Activated naive CD4-positive, alpha-beta T cell treated with anti-CD3 and anti-CD28 coated beads for 36 hours (primary cell): ENCODE measurements around the gene PJA1. TPM values are rescaled to one million over a fixed set of nuclear protein-coding genes. Genes with fewer than 3 reads are reported as not detected.

Experiments
- CTCF ChIA-PET: fragments of 350-600 bp; sonication (Branson Sonifier 250); formaldehyde crosslinking; loops from one replicate; lab custom pipeline; 2021; ENCODE audit warnings: antibody characterized with exemption; lab: Charles Lee
- DNase-seq: peaks from one replicate; pipeline ENCODE4 v3.0.0-alpha.2; 2020
- H3K27ac Mint-ChIP-seq: one replicate; pipeline ENCODE4 v1.8.0; 2021; ENCODE audit warnings: mild to moderate bottlenecking, mixed read lengths
- H3K27me3 Mint-ChIP-seq: one replicate; pipeline ENCODE4 v1.8.0; 2021; ENCODE audit warnings: low read depth, mixed read lengths
- H3K36me3 Mint-ChIP-seq: one replicate; pipeline ENCODE4 v1.8.0; 2021; ENCODE audit warnings: low read depth, mixed read lengths
- H3K4me1 Mint-ChIP-seq: one replicate; pipeline ENCODE4 v1.8.0; 2021; ENCODE audit warnings: low read depth, mixed read lengths
- H3K4me3 Mint-ChIP-seq: one replicate; pipeline ENCODE4 v1.8.0; 2021; ENCODE audit warnings: mild to moderate bottlenecking, moderate library complexity, mixed read lengths
- H3K9me3 Mint-ChIP-seq: one replicate; pipeline ENCODE4 v1.8.0; 2021; ENCODE audit warnings: mixed read lengths
- intact Hi-C: fragments of 100-400 bp; cut with micrococcal nuclease; formaldehyde crosslinking; loops from one replicate; pipeline ENCODE4 v1.15.1; 2023
- total RNA-seq, 2 experiments: library from RNA; stranded (reverse); gene quantifications; one replicate each; pipeline ENCODE4 v1.2.3, GENCODE V29; 2021

The PJA1 gene
- total RNA-seq, 2 experiments from 2014 or later: 10.7 to 11.0 TPM

DNA sequence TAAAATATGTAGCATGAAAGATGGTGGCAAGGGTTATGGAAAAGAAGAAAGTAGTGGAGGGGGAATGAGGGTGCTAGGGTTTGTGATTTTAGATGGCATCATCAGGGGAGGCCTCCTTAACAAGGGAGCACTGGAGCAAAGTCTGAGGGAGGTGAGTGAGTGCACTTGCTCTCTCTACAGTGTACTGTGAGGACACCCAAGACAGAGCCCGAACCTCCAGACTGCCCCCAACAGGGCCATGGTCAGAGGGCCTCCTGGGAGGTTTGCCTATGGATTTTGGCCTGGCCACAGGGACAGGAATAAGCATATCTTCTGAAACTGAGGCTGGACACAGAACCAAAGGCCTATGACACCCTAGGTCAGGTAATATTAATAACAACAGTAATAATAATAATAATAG is 21.4 kb upstream of the PJA1 start:
- intact Hi-C loops: no loop called here

DNA sequence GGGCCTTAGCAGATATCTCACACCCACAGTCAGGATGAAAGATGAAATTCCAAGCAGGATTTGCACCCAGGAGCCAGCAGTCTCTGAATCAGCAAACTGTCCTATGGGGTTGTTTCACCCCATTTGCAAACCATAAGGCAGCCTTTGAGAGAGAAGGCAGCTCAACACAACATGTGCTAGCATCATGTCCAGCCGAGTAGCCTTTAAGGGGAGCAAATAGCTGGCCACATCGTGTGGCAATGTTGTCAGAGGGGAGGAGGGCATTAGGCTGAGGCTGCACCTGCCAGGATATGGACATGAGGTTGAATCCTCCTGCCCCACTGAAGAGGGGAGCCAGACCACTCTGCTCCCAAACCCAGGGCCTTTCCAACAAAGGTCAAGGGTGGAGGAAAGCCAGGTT is 20.6 kb upstream of the PJA1 start:
- Mint-ChIP-seq H3K4me3 (no peak overlapping the region), H3K9me3 (no peaks in the 10 kb centered on the region), H3K27me3 (no peaks in the 10 kb centered on the region), H3K36me3 (no peaks in the 10 kb centered on the region), H3K27ac (no peak overlapping the region), H3K4me1 (no peaks in the 10 kb centered on the region)
- CTCF ChIA-PET: no interaction called here
- DNase-seq: no peak
- intact Hi-C loops: no loop called here

More for the DNA sequence above, 21.4 kb upstream of the PJA1 start:
- Mint-ChIP-seq H3K4me3 (no peak overlapping the region), H3K4me1 (no peaks in the 10 kb centered on the region), H3K27me3 (no peaks in the 10 kb centered on the region), H3K9me3 (no peaks in the 10 kb centered on the region), H3K27ac (no peak overlapping the region), H3K36me3 (no peaks in the 10 kb centered on the region)
- no peak for DNase-seq
- CTCF ChIA-PET: no interaction called here

DNA sequence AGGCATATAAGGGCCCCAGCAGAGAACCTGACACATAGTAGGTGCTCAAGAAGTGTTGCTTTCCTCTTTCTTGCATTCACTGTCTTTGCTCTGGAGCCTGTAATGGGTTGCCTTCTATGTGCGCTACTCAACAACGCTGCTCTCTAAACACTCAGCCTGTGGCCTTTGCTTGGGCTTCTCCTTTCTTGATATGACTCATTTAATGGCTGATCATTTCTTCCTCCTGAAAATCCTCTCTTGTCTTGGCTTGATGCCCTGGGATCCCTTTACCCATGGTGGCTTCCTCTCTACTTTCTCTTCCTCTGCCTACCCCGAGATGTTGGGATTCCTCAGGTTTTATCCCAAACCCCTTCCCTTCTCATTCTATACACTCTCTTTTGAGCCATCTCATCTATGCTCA is 19.9 kb upstream of the PJA1 start:
- Mint-ChIP-seq H3K36me3 (no peaks in the 10 kb centered on the region), H3K9me3 (no peaks in the 10 kb centered on the region), H3K27ac (no peak overlapping the region), H3K4me3 (no peak overlapping the region), H3K27me3 (peaks cover under 1% of the 10 kb centered on the region), H3K4me1 (no peaks in the 10 kb centered on the region)
- intact Hi-C loops: no loop called here
- DNase-seq: no peak
- CTCF ChIA-PET: no interaction called here

DNA sequence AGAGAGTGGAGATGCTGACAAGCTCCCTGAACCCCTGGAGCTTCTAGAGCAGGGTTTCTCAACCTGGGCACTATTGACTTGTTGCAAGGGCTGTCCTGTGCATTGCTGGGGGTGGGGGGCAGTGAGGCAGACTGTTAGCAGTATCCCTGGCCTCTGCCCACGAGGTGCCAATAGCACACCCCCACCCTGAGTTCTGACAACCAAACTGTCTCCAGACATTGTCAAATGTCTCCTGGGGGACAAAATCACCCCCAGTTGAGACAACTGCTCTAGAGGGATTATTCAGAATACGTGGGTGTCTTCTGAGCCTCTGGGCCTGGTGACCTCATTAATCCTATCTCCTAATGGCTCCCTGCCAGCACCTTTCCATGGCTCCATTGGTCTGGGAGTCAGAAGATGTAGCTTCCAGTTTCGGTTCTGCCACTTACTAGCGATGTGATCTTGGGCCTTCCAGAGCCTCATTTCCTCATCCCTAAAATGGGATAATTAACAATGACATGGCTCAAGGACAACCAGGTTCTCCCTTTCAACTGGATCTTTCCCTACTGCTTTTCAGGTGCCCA is 17.6 kb upstream of the PJA1 start:
- DNase-seq: no peak
- intact Hi-C loops: no loop called here
- CTCF ChIA-PET: no interaction called here
- Mint-ChIP-seq H3K27ac (no peak overlapping the region), H3K27me3 (peaks cover 3% of the 10 kb centered on the region), H3K4me1 (no peaks in the 10 kb centered on the region), H3K4me3 (no peak overlapping the region), H3K36me3 (no peaks in the 10 kb centered on the region), H3K9me3 (no peaks in the 10 kb centered on the region)

DNA sequence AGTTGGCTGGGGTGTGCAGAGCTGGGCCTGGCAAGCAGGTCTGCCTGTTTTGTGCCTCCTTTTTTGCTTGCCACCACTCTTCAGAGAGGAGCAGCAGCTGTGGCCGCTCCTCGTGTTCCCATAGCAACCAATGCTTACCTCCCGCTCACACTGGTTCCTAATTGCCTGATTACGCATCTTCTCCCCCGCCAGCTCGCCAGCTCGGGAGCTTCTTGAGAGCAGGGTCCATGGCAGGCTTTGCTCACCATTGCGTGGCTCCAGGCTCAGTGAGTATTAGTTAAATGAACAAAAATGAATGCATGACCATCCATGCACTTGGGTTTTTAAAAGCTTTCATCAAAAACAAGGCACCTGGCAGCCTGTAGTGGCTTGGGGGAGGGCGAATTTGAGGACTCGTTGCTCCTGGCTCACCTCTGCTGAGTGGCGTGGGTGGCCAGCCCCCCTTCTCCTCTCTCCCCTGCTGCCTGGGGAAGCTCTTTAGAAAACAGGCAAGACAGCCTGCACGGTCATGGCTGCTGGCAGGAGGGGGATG is 14.2 kb upstream of the PJA1 start:
- H3K36me3 Mint-ChIP-seq: no peaks in the 10 kb centered on the region
- CTCF ChIA-PET: interaction anchor here (0.7 kb wide), 1 partner anchor 43 kb away, joined by 3 read pairs; no protein-coding TSS in a partner anchor

DNA sequence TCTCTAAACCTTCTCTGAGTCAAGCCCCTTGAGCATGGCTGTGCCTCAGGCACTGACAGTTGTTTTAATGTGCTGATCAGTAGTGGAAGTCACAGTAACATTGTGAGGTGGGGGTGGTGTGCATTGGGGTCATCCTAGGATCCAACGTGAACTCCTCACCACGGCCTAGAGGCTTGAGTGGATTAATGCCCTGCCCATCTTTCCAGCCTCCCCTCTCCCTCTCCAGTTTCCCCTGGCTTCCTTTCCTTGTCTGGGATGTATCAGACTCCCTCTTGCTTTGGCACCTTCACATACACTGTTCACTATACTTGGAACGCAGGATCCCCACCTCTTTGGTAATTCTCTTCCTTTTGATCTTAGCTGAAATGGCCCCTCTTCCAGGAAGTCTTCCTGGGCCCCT is 13.3 kb upstream of the PJA1 start:
- no peaks in the 10 kb centered on the region for H3K9me3 Mint-ChIP-seq
- H3K27ac Mint-ChIP-seq: no peak overlapping the region
- CTCF ChIA-PET: no interaction called here
- H3K4me3 Mint-ChIP-seq: no peak overlapping the region
- peaks cover 3% of the 10 kb centered on the region for H3K27me3 Mint-ChIP-seq
- H3K36me3 Mint-ChIP-seq: no peaks in the 10 kb centered on the region
- DNase-seq: no peak
- no peaks in the 10 kb centered on the region for H3K4me1 Mint-ChIP-seq
- intact Hi-C loops: no loop called here

More for the DNA sequence above, 14.2 kb upstream of the PJA1 start:
- Mint-ChIP-seq H3K27ac (no peak overlapping the region), H3K4me3 (no peak overlapping the region), H3K27me3 (peaks cover 3% of the 10 kb centered on the region), H3K9me3 (no peaks in the 10 kb centered on the region), H3K4me1 (no peaks in the 10 kb centered on the region)
- intact Hi-C loops: no loop called here
- no peak for DNase-seq

DNA sequence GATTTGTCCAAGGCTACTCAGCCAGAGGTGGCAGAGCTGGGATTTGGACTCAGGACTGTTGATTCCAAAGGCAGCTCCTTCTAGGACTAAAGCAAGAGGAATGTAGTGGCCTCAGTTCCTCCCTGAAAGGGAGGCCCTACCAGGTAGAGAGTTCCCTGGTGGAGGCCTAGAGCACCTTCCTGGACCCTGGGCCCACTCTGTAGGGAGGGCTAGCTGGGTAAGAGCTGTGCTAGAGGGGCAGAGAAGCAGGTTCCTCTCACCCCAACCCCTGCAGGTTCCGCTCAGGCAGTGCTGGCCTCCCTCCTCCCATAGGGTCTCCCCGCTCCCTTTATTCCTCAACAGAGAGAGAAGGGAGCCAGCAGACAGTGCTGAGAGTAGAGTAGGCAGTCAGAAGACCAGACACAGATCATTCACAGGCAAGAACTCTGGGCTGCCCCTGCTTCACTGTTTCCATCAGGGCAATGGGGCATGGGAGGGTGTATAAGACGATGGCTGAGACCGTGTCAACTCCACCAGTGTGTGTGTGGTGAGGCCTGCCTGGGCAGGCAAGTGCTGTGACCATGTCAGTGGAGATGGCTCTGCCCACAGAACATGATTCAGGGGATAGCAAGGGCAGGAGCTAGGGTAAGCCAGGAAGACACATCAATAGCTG is 12.4 kb upstream of the PJA1 start:
- intact Hi-C loops: no loop called here
- CTCF ChIA-PET: no interaction called here
- H3K27me3 Mint-ChIP-seq: peaks cover 3% of the 10 kb centered on the region
- H3K36me3 Mint-ChIP-seq: no peaks in the 10 kb centered on the region
- no peak overlapping the region for H3K4me3 Mint-ChIP-seq
- H3K4me1 Mint-ChIP-seq: no peaks in the 10 kb centered on the region
- DNase-seq: no peak
- no peaks in the 10 kb centered on the region for H3K9me3 Mint-ChIP-seq
- H3K27ac Mint-ChIP-seq: no peak overlapping the region

DNA sequence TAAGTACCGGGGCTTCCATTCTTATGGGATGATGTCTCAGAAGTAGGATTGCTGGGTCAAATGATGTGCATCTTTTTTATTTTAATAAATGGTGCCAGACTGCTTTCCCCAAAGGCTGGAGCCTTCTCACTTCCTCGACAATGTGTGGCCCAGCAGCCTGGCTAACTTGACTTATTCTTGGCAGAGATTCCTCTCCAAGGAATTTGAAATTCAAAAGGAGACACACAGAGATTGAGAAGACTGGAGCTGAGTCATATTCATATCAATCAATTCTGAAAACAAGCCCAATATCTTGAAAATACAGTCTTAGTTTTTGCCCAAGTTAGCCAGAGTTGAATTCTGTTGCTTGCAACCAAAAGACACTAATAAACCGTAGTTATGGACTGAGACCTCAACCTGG is 10.8 kb upstream of the PJA1 start:
- Mint-ChIP-seq H3K4me1 (no peaks in the 10 kb centered on the region), H3K4me3 (no peak overlapping the region), H3K36me3 (no peaks in the 10 kb centered on the region), H3K9me3 (no peaks in the 10 kb centered on the region), H3K27ac (no peak overlapping the region), H3K27me3 (peaks cover 3% of the 10 kb centered on the region)
- CTCF ChIA-PET: no interaction called here
- intact Hi-C loops: no loop called here
- no peak for DNase-seq

DNA sequence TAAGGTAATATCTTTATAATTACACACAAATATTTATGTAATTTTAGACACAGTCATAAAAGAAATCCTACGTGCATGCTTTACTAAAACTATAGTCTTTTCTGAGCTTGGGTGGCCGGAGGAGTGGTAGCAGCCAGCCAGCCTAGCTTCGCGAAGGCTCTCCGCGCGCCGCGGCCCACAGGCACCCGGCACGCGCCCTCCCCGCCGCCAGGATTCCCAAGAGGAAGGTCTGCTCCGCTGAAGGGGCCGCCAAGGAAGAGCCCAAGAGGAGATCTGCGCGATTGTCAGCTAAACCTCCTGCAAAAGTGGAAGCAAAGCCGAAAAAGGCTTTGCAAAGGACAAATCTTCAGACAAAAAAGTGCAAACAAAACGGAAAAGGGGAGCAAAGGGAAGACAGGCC is 8.7 kb upstream of the PJA1 start:
- Mint-ChIP-seq H3K4me1 (no peaks in the 10 kb centered on the region), H3K27me3 (no peaks in the 10 kb centered on the region), H3K4me3 (no peak overlapping the region), H3K9me3 (no peaks in the 10 kb centered on the region), H3K27ac (no peak overlapping the region), H3K36me3 (no peaks in the 10 kb centered on the region)
- DNase-seq: no peak
- intact Hi-C loops: no loop called here
- CTCF ChIA-PET: no interaction called here

DNA sequence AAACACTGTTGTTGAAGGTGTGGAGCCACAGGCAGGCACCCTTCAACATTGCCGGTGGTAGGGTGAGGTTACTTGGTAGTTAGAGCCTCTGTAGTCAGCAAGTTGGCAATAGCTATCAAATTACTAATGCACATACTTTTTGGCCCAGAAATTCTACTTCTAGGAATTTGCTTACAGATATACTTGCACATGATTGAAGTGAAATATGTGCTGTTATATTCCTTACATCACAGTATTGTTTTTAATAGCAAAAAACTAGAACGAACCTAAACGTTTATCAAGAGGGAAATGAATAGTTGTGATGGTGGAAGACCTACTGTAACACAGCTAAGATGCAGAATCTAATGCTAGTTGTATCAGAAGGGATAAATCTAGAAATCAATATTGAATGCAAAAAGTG is 7.7 kb upstream of the PJA1 start:
- CTCF ChIA-PET: interaction anchor here (0.7 kb wide), 1 partner anchor 350 kb away, joined by 3 read pairs; no protein-coding TSS in a partner anchor
- no peaks in the 10 kb centered on the region for H3K36me3 Mint-ChIP-seq

DNA sequence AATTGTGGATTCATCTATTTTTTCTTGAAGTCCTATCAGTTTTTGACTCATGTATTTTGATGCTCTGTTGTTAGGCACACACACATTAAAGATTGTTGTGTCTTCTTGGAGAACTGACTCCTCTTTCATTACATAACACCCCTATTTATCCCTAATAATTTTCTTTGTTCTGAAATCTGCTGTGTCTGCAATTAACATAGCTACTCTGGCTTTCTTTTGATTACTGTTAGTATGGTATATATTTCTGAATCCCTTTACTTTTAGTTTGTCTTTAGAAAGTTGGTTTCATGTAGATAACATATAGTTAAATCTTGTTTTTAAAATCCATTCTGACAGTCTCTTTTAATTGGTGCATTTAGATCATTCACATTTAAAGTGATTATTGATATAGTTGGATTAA is 5.1 kb upstream of the PJA1 start:
- CTCF ChIA-PET: interaction anchor here (0.5 kb wide), 1 partner anchor 662 kb away, joined by 3 read pairs; no protein-coding TSS in a partner anchor
- Mint-ChIP-seq H3K9me3 (no peaks in the 10 kb centered on the region), H3K27ac (no peak overlapping the region), H3K36me3 (no peaks in the 10 kb centered on the region), H3K27me3 (no peaks in the 10 kb centered on the region), H3K4me1 (no peaks in the 10 kb centered on the region), H3K4me3 (no peak overlapping the region)
- intact Hi-C loops: no loop called here
- no peak for DNase-seq

More for the DNA sequence above, 7.7 kb upstream of the PJA1 start:
- Mint-ChIP-seq H3K27ac (no peak overlapping the region), H3K4me3 (no peak overlapping the region), H3K4me1 (no peaks in the 10 kb centered on the region), H3K27me3 (no peaks in the 10 kb centered on the region), H3K9me3 (no peaks in the 10 kb centered on the region)
- intact Hi-C loops: no loop called here
- no peak for DNase-seq

DNA sequence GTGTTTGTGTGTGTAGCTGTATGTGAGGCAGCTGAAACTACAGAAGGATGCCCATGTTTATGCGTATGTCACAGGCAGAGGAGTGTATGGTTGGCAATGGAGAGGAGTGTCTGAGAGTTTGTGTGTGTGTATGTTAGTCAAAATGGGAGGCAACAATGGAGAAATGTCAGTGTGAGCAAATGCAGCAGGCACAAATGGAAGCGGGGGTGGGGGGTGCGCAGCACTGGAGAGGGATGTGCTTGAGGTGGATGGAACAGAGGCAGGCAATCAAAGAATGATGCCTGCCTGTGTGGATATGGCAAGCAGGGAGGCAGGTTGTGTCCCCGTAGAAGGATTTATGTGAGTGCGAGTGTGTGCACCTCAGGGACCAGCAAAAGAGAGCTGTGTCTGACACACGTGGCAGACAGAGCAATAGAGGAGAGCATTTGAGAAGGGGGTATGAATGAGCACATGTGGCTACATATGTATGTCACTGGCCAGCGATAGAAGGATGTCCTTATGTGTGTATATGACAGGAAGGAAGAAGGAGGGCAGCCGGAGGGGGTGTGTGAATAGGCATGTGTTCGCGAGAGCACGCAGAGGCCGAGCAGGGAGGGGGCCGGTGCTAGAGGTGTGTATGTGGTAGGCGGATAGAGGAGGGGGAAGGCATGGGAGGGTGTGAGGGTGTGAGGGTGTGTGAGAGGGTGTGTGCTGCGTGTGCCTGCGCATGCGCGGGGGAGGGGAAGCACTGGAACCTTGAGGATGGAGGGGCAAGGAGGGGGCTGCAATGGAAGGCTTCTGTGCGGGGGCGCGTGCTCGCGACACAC is 1.1 kb downstream of the PJA1 start:
- peak overlapping the region; percentile 82 for H3K27ac Mint-ChIP-seq
- peak; percentile 68 for DNase-seq
- H3K4me3 Mint-ChIP-seq: peak overlapping the region; percentile 83
- H3K4me1 Mint-ChIP-seq: peaks cover 33% of the 10 kb centered on the region
- no peaks in the 10 kb centered on the region for H3K27me3 Mint-ChIP-seq
- CTCF ChIA-PET: interaction anchor here (2.0 kb wide), 1 partner anchor 335 kb away, joined by 8 read pairs; the partner anchor contains the start of gene EFNB1
- intact Hi-C loops: loop anchor here (1.0 to 2.0 kb wide), 2 partner anchors 336 to 659 kb away; no protein-coding TSS in a partner anchor
- no peaks in the 10 kb centered on the region for H3K9me3 Mint-ChIP-seq
- H3K36me3 Mint-ChIP-seq: peaks cover 12% of the 10 kb centered on the region
